ENCODE data around the gene SEC14L5. TPM values are rescaled to one million over a fixed set of nuclear protein-coding genes. Genes with fewer than 3 reads are reported as not detected.

The SEC14L5 gene
- total RNA-seq, 1 donor from 2014 or later: 0.41 TPM

DNA sequence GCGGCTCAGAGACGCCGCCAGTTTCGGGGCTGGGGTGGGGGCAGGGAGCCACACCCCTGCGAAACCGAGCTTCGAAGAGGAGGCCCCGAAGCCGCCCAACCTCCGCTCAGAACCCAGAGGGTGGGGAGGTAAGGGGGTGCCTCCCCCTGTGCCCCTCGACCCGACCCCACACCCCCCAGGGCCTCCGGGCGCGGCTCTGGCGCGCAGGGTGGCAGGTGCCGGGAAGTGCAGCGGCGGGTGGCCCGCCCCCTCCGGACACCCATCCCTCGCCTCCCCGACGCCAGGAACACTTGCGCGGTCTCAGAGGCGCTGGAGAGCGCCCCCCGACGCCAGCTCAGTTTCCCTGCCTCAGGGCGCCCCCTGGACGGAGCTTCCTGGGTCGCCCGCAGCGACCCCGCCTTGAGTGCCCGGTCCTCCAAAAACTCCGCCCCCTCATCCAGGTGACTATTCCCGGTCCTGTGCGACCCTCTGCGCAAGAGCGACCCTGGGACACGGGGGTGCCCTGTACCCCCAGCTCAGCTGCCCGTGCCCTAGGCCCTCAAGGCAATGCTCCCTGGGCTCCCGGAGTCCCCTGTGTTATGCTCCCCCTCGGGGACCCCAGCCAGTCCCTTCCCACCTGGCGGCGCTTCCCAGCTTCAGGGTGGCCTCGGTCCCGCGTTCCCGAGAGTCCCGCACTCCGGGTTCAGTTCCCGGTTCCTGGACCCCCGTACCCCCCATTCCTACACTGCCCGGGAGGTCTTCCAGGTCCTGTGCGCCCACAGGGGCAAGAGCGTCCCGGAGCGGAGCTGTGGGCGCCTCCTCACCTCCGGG is 21.7 kb upstream of the SEC14L5 start:
- peaks cover 35% of the 10 kb centered on the region for H3K27me3 ChIP-seq
- Mint-ChIP-seq H3K36me3 (no peaks in the 10 kb centered on the region), H3K4me1 (peaks cover 14% of the 10 kb centered on the region), H3K27me3 (ENCODE audit: insufficient read depth, low read depth) (peaks cover 35% of the 10 kb centered on the region), H3K9me3 (no peaks in the 10 kb centered on the region), H3K27ac (no peak overlapping the region), H3K4me3 (peak overlapping the region; percentile 82)
- H3K9me3 ChIP-seq (ENCODE audit: low read depth): no peaks in the 10 kb centered on the region
- H3K4me2 ChIP-seq: peak overlapping the region; percentile 95
- H4K20me1 ChIP-seq (ENCODE audit: low read depth): peaks cover 4% of the 10 kb centered on the region
- peak overlapping the region; percentile 74 for H3K4me3 ChIP-seq
- H3K4me1 ChIP-seq: no peaks in the 10 kb centered on the region
- peak; percentile 75 for DNase-seq (ENCODE audit: low spot score)
- H3K36me3 ChIP-seq: no peaks in the 10 kb centered on the region
- no peaks in the 10 kb centered on the region for H3K79me2 ChIP-seq (ENCODE audit: low read depth)
- TF ChIP-seq EZH2phosphoT487 (IDR thresholded peaks at IDR 0.05) (no peak), EZH2 (IDR thresholded peaks at IDR 0.05) (no peak)
- TF ChIP-seq, protein P1, sequence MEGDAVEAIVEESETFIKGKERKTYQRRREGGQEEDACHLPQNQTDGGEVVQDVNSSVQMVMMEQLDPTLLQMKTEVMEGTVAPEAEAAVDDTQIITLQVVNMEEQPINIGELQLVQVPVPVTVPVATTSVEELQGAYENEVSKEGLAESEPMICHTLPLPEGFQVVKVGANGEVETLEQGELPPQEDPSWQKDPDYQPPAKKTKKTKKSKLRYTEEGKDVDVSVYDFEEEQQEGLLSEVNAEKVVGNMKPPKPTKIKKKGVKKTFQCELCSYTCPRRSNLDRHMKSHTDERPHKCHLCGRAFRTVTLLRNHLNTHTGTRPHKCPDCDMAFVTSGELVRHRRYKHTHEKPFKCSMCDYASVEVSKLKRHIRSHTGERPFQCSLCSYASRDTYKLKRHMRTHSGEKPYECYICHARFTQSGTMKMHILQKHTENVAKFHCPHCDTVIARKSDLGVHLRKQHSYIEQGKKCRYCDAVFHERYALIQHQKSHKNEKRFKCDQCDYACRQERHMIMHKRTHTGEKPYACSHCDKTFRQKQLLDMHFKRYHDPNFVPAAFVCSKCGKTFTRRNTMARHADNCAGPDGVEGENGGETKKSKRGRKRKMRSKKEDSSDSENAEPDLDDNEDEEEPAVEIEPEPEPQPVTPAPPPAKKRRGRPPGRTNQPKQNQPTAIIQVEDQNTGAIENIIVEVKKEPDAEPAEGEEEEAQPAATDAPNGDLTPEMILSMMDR (IDR thresholded peaks at IDR 0.05): peak; percentile 40
- no peak overlapping the region for H3K9ac ChIP-seq
- no peak overlapping the region for H3K27ac ChIP-seq
- peaks cover 12% of the 10 kb centered on the region for H3F3A ChIP-seq (ENCODE audit: low read depth)
- H2AFZ ChIP-seq (replicated peaks): peak overlapping the region; percentile 95

DNA sequence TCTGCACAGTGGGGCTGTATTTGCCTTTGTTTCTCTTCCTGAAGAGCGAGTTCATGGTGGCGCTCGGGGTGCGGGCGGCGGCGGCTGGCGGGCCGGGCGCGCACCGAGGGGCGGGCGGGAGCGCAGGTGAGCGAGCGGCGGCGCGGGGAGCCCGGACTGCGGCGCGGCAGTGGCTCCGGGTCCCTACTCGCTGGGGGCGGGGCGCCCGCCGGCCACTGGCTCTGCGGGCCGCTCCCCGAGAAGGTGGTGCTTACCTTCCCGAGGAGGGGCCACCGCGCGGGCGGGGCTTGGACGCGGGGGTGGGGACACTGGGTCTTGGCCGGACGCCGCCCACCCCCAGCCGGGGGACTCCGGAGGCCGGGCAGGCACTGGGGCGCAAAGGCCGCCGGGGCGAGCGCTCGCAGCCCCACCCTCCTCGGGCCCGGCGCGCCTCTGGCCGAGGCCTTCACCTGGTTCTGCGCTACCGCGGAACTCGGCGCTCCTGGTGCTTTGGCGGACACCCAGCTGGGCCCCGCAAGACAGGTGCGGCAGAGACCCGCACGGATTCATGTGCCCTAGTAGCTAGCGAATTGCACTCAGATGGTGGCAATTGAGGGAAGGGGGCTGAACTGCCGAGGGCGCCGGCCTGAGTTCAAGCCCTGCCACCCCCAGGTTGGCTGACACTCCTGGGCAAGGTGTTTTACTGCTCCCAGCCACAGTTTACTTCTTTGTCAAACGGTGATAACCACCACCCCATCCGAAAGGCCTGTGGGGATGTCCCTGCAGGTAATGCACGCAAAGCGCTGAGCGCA is 20.9 kb upstream of the SEC14L5 start, which contains the start of gene PPL:
Gene PPL, minus strand, starts transcription at position 158 of the 791 bp plus-strand sequence. Its CDS starts 103 bp downstream, at position 55.
- Mint-ChIP-seq H3K36me3 (no peaks in the 10 kb centered on the region), H3K27me3 (ENCODE audit: insufficient read depth, low read depth) (peaks cover 38% of the 10 kb centered on the region), H3K27ac (no peak within 1 kb of the TSS), H3K9me3 (no peaks in the 10 kb centered on the region), H3K4me1 (peaks cover 15% of the 10 kb centered on the region), H3K4me3 (peak within 1 kb of the TSS; percentile 82)
- no peak within 1 kb of the TSS for H3K27ac ChIP-seq
- no peaks in the 10 kb centered on the region for H3K4me1 ChIP-seq
- H3K9me3 ChIP-seq (ENCODE audit: low read depth): no peaks in the 10 kb centered on the region
- H3F3A ChIP-seq (ENCODE audit: low read depth): peaks cover 15% of the 10 kb centered on the region
- H3K27me3 ChIP-seq: peaks cover 35% of the 10 kb centered on the region
- TF ChIP-seq EZH2phosphoT487 (IDR thresholded peaks at IDR 0.05) (no peak), EZH2 (IDR thresholded peaks at IDR 0.05) (no peak)
- TF ChIP-seq, protein P1 (IDR thresholded peaks at IDR 0.05): no peak
- H3K4me3 ChIP-seq: peak within 1 kb of the TSS; percentile 74
- H3K36me3 ChIP-seq: no peaks in the 10 kb centered on the region
- peaks cover 4% of the 10 kb centered on the region for H4K20me1 ChIP-seq (ENCODE audit: low read depth)
- DNase-seq (ENCODE audit: low spot score): peak; percentile 90
- no peak within 1 kb of the TSS for H3K9ac ChIP-seq
- no peaks in the 10 kb centered on the region for H3K79me2 ChIP-seq (ENCODE audit: low read depth)
- H3K4me2 ChIP-seq: peak within 1 kb of the TSS; percentile 95
- peak within 1 kb of the TSS; percentile 95 for H2AFZ ChIP-seq (replicated peaks)

DNA sequence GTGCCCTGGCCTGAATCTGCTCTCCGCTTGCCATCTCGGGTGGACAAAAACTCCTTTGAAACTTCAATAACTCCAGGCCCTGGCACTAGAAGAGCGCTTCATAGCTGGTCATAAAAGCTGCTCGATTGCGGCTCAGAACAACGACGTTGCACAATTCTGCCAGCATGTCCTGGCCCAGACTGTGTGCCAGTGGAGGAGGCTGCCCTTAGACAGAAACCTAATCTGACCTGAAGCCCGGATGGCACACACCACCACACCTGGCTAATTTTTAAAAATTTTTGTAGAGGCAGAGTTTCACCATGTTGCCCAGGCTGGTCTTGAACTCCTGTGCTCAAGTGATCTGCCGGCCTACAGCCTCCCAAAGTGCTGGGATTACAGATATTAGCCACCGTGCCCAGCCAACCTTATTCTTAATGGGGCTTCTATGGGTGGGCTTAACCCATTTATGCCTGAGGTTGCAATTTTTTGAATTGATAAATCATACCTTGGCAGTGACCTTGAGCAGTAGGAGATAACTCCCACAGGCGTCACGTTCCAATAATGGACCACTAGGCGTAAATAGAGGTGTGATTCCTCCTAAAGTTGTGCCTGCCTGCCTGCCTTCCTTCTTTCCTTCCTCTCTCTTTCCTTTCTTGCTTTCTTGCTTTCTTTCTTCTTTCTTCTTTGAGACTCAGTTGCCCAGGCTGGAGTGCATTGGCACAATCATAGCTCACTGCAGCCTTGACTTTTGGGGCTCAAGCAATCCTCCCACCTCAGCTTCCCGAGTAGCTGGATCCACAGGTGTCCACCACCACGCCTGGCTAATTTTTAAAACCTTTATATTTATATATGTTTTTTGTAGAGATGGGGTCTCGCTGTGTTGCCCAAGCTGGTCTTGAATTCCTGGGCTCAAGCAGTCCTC is 20.1 kb upstream of the SEC14L5 start:
- Histone ChIP-seq H4K20me1 (ENCODE audit: low read depth) (peaks cover 4% of the 10 kb centered on the region), H3K9ac (no peak overlapping the region), H3K36me3 (no peaks in the 10 kb centered on the region), H3K4me1 (peaks cover 4% of the 10 kb centered on the region), H3K4me3 (peak overlapping the region; percentile 74), H3K4me2 (peak overlapping the region; percentile 95), H3F3A (ENCODE audit: low read depth) (peaks cover 23% of the 10 kb centered on the region), H3K79me2 (ENCODE audit: low read depth) (no peaks in the 10 kb centered on the region), H3K27me3 (peaks cover 35% of the 10 kb centered on the region), H3K27ac (no peak overlapping the region), H3K9me3 (ENCODE audit: low read depth) (no peaks in the 10 kb centered on the region), H2AFZ (replicated peaks) (no peak overlapping the region)
- Mint-ChIP-seq H3K4me1 (peaks cover 18% of the 10 kb centered on the region), H3K9me3 (no peaks in the 10 kb centered on the region), H3K4me3 (peak overlapping the region; percentile 80), H3K27me3 (ENCODE audit: insufficient read depth, low read depth) (peaks cover 43% of the 10 kb centered on the region), H3K27ac (no peak overlapping the region), H3K36me3 (no peaks in the 10 kb centered on the region)
- no peak for TF ChIP-seq EZH2phosphoT487 (IDR thresholded peaks at IDR 0.05)
- no peak for TF ChIP-seq EZH2 (IDR thresholded peaks at IDR 0.05)
- TF ChIP-seq, protein P1 (IDR thresholded peaks at IDR 0.05): no peak
- no peak for DNase-seq (ENCODE audit: low spot score)

All from neural progenitor cell (in vitro differentiated cells).